PC-3 (cell line): Measurements from ENCODE around the gene ISL2.

Source experiments
- CTCF ChIP-seq: fragments of 300-600 bp; sonication (generic); conservative IDR thresholded peaks from 2 replicates; pipeline ENCODE4 v1.5.1; 2017; ENCODE audit warnings: antibody characterized with exemption, low read depth, mild to moderate bottlenecking, low read length
- EZH2 ChIP-seq: fragments of 300-600 bp; sonication (generic); IDR thresholded peaks from one replicate; pipeline ENCODE4 v1.6.1; 2017; ENCODE audit warnings: antibody characterized with exemption, mild to moderate bottlenecking, low read length; ENCODE audit not compliant: unreplicated experiment

- TF ChIP-seq CTCF (no peak), EZH2 (no peak)
These were observed 12.9 kb downstream of the ISL2 start for GRCh38 chr15:76349301-76350070.
